HG03378 (cell line): ENCODE data around the gene HLA-DOB.

Source experiments
- ATAC-seq: cut with Tn5 transposase; IDR thresholded peaks from one replicate; pipeline ENCODE4 v1.9.1; 2021; ENCODE audit warnings: mild to moderate bottlenecking, moderate library complexity; ENCODE audit not compliant: unreplicated experiment

Gene HLA-DOB

DNA sequence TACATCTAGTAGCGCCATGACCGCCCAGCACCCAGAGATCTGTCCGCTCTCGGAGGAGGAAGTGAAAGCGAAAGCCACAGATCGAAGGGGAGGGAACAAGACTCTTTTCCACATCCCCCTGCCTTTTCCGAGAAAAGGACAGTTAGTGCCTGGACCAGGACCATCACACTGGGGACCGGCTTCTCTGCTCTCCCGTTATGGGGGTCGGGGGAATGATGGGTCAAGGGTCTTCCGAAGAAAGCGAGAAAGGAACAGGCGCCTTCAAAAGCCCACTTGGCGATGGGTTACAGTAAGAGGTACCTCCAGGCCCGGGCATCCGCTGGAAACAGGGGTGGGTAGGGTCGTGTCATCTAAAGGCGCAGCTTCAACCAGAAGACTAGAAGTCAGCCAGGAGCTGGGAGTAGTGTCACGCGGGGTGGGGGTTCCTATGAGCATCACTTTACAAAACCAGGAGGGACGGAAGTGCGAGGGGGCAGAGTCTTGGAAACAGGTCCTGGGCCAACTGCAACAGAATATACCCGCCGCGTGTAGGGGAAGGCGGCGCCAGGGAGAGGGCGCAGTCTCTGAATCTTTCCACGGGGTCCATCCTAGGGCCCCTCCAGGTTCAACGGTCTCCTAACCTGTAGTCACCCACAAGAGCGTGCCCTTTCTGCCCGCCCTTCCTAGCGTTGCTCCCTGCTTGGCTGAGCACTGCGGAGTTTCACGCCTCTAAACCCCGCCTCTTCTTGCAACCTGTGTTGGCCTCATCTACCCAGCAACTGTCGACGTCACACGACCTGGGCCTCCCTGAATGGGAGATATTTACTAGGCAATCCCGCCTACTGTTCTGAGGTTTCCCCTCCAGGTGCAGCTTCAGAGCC, 27.4 kb upstream of the HLA-DOB start, which contains the start of gene PSMB8:
Gene PSMB8, minus strand, starts transcription at position 69 of the 860 bp plus-strand sequence. Its CDS starts 51 bp downstream, at position 18.
- ATAC-seq = peak; percentile 58

DNA sequence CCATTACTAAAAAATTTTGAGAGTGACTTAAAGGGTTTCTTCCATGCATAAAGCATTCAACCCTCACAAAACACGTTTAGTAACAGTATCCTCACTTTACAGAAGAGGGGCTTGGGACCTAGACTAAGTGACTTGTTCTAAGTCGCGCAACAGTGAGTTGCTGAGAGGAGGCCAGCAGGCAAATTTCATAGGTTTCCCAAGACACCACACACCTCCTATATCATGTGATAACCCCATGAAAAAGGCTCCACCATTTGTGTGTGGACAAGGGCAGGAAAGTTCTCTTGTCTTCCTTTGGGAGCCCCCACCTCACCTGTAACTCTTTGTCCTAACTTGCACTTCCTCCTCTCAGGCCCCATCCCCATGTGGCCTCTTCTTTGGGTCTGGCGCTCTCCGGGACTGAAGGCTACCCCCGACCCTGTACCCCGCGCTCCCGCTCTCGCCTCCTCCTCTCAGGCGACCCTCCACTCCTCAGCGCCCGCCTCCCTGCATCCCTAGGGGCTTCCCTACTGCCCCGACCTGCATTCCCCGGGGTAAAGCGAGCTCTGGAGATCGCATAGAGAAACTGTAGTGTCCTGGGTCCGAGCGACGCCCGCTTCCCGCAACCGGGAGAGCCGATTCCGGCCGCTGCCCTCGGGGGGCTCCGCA, 26.7 kb upstream of the HLA-DOB start:
- ATAC-seq = no peak

DNA sequence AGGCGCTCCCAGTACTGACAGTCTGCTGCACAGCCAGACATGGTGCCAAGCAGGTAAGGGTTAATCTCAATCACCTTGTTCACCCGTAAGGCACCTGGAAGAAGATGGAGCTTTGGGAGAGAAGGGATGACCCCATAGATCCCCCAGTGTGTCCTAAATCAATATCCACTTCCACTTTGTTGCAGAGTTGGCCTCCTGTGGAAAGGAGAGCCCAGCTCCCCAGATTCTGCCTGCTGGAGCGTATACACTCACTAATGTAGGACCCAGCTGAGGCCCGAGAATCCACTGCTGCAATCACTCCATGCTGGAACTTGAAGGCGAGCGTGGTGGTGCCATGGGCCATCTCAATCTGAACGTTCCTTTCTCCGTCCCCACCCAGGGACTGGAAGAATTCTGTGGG, 25.9 kb upstream of the HLA-DOB start:
- ATAC-seq = no peak

DNA sequence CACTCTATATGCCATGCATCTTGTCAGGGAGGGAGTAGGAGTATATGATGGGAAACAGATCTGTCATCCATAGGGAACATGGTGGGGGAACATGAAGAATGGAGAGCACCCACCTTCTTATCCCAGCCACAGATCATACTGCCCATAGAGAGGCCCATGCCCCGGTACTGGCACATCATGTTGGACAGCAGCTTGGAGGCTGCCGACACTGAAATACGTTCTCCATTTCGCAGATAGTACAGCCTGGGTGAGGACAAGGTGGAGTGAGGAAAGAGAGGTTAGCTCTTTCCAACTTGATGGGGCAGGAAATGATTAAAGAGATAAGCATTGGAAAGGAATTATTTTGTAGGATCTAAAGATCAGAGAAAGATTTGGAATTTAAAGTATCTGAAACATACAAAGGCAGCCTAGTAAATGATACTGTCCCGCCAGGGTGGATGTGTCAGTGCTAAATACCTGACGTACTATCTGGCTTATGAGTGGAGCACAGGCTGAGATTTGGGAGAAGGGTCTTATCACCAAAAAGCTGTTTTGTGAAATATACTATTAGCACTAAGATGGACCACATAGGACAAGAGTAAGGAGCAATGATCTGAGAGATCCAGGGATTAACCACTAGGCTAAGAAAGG, 25.3 kb upstream of the HLA-DOB start:
- ATAC-seq = no peak

DNA sequence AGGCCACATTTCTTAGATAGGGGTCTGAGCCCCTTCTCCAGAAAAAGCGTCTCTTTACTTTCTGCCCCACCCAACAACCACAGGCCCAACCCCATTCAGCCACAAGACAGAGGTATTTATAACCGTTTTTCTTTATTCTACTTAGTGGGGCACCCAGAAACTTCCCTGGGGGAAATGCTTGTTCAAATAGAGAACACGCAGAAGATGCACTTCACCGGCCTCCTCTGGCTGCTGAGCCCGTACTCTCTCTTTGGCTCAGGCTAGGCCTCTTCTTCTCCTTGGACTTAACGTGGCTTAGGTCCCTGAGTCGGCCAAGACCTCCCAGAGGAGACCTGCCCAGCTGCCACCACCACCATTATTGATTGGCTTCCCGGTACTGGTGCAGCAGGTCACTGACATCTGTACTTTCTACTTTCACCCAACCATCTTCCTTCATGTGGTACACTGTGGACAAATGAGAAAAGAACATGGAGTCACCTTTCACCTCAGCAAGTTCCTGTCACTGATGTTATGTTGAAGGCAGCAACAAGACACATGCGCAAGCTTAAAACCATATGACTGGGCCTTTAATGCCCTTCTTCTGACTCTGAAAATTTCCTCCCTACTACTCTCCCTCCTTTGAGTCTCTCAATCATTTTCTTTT, 23.9 kb upstream of the HLA-DOB start:
- no peak for ATAC-seq

DNA sequence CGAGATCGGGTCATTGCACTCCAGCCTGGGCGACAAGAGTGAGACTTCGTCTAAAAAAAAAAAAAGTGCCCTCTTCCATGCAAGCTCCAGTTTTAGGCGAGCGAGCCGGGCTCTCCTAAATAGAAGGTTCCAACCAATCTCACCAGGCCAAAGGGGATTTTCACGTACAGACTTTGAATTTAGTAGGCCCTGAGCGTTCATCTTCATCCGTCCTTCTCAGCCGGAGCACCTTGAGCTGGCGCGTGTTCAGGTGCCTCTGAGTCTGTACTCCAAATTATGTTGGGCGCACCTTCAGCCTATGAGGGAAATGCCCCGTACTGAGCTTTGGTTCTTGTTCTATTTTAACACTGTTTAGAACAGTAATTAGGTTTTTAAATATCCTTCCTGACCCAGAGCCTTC, 22.6 kb upstream of the HLA-DOB start:
- ATAC-seq = no peak

DNA sequence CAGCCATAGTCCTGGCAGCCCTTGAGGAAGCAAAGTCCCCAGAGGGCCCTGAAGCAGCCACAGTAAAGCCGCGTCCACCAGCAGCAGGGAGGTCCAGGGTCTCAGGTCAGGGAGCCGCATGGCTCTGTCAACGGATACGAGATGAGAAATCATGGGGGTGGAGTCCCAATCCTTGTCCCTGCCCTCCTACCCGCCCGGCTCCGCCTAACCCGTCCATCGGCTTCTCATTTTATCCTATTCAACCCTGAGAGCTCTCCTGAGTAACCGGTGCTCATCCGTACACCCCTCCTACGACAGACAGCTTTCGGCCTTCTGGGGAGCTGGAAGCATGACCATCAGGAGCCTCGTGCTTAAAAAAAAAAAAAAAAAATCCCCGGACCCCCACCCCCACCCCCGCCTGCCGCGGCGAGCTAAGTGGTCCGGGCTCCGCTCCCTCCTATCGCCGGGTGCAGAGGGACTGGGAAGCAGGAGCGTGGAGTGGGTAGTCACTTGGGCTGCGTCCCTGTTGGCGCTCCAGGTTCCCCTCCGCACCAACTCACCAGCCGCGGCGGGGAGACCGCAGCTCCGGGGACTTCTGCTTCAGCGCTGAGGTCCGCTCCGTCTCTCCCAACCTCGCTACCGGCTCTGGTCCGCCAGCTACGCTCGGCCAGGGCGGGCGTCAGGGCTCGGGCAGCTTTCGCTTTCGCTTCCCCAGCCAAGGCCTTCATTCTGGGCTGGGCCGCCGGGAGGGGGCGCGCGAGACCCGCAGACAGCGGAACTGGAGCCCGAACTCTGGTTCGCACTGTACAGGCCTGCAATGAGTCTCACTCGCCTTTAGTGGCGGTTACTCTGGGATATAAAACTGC, 21.5 kb upstream of the HLA-DOB start, which contains the start of gene TAP2:
Gene TAP2, minus strand, starts transcription at position 626 of the 845 bp plus-strand sequence. Its CDS starts 506 bp downstream, at position 120.
- peak; percentile 51 for ATAC-seq

DNA sequence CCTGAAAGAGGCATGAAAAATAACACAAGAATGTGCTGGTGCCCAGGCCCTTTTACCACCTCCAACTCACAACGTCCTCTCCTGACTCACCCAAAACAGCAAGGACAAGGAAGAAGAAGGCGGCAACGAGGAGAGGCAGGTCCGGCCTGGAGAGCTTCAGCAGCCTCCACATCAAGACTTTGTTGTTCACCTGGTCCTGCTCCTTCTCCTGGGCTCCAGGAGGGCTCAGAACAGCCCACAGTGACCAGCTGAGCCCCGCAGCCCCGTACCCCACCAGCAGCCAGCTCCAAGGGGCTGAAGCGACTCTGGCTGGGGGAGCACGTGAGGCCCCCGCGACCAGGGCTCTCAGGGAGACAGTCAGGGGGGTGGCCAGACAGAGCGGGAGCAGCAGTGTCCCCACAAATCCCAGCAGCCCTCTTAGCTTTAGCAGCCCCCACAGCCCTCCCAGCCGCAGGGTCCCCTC, 20.9 kb upstream of the HLA-DOB start:
- no peak for ATAC-seq

DNA sequence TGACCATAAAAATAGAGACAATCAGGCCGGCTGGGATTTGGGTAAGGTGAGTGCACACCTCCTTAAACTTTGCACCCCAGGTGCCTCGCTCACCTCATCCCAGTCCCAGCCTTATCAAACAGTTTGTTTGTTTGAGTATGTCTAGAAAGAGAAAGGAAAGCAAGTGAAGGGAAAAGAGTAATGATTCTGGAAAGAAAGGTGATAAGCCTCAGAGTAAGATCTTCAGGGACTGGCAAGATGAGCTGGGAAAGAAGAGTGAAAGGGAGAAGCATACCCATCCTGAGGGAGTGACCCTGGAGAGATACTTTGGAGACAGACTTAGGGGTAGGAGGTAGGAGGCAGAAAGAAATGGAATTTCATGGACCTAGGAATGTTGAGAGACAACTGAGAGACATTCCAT, 20.1 kb upstream of the HLA-DOB start:
- ATAC-seq = no peak

DNA sequence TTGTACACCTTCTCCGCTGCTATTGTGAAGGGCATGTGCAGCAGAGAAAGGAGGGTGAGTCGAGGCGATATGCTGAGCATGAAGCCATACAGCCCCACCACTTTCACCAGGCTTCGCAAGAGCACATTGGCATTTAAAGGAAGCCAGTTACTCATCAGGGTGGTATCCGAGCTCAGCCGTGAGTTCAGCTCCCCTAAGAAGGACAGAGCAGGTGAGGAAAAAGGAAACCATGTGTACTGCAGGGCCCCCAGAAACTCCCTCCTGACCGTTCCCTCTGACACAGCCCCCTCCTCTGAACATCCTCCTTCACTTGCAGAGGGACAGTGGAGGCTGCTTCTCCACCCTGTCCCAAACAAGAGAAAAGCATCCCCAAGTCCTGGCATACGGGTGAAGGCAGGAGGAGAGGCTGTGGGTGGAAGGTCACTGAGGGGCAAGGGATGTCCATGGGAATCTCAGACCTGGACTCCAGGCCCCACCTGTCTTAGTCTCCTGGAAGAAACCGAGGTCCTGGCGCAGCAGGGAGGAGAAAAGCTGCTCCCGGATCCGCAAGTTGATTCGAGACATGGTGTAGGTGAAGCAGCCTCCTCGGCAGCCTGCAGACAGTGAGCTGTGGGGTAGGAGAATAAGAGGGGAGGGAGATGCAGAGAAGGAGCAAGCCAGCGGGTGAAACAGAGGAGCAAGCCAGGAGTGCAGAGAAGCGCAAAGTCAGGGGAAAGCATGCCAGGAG, 18.5 kb upstream of the HLA-DOB start:
- ATAC-seq = no peak

DNA sequence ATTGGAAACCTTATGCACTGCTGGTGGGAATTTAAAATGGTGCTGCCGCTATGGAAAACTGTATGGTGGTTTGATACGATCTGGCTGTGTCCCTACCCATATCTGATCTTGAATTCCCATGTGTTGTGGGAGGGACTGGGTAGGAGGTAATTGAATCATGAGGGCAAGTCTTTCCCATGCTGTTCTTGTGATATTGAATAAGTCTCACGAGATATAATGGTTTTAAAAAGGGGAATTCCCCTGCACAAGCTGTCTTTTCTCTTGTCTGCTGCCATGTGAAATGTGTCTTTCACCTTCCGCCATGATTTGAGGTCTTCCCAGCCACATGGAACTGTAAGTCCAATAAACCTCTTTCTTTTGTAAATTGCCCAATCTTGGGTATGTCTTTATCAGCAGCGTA, 16.9 kb upstream of the HLA-DOB start:
- no peak for ATAC-seq

DNA sequence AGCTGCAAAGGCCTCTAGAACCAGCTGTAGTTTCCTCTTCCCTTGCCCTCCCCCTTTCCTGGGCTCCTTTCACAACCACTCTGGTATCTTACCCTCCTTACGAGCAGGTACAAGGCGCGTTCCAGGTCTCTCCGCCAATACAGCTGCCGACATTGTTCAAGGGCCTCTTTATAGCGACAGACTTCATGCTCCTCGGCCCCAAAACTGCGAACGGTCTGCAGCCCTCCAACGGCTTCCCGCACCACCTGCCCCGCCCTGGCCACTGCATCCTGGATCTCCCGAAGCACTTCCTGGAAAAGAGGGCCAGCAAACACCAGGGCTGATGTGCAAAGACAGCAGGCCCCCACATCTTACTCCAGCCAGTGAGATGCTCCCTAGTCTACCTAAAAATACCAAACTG, 15.7 kb upstream of the HLA-DOB start:
- no peak for ATAC-seq

DNA sequence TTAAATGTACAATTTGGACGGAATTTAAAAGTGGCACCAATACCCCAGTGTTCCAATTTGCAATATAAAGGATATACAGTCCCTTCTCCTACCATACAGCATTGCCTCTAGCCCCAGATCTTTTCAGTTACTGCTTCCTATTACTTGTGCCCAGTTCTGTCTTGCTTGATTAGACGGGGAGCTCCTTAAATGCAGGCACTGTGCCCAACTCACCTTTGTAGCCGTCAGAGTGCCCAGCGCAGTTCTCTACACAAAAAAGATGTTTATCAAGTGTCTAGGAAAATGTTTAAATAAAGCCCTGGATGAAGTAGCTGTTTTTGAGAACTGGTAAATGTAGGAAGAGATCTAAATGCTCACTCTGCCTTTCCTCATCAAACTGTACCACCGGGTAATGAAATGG, 14.1 kb upstream of the HLA-DOB start:
- ATAC-seq = no peak

DNA sequence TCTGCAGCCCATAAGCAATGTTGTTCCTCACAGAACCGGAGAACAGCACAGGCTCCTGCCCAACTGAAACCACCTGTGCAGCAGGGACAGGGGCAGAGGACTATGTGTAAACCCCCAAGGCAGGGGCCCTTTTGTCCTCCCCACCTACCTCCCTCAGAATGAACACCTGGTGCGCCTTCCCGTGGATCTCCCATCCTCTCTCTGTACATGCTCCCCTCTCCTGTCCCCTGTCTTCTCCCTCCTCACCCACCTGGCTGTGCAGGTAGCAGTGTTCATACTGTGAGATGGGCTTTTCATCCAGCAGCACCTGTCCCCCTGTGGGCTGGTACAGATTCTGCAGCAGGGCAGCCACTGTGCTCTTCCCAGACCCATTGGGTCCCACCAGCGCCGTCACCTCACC, 13.2 kb upstream of the HLA-DOB start:
- ATAC-seq = no peak

DNA sequence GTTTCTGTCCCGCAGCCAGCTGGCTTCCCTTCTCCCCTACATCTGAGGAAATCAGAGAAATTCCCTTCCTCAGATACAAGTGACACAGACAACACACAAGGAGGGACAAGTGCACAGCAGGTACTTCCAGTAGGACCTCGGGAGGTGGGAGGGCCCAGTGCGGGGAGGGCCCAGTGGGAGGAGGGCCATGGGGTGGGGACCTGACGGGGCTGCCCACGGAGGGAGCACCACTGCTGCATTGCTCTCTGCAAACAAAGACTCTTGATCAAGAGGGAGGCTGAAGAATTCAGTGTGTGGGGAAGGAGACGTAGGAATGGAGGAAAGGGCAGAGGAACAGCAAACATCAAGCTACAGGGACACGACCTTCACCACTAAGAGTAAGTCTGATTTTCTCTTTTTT, 12.7 kb upstream of the HLA-DOB start:
- ATAC-seq = no peak

DNA sequence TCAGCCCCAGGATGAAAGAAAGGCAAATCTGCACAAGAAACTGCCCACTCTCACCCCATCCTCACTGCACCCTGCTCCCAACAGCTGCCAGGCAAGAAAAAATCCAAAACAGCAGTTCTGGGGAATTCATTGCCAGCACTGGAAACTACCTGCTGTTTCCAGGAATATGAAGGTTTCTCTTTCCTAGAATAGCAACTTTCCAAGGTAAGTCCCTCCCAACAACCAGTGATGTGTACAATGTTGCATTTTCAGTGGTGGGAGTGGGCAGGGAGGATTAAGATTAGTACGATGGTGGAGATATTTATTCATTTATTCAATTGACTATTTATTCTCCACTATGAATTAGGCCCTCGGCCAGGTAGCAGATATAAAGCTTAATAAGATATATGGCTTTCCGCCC, 10.2 kb upstream of the HLA-DOB start:
- ATAC-seq = no peak

DNA sequence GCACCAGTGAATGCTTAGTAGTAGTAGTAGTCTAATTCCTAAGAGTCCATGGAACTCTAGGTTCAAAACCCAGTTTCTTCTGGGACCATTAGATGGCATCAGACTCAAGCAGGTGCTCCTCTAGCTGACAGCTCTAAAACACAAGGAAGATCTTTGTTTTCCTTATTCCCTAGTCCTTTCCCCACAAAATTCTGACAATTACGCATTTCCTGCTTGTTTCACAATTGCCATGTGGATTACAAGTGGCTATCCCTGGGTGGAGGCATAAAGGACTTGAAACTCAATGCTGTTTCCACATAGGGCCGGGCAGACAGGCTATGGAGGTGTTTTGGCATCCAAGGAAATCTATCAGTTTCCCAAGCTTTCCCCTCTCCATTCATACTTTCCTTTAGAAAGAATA, 9.2 kb upstream of the HLA-DOB start:
- no peak for ATAC-seq

DNA sequence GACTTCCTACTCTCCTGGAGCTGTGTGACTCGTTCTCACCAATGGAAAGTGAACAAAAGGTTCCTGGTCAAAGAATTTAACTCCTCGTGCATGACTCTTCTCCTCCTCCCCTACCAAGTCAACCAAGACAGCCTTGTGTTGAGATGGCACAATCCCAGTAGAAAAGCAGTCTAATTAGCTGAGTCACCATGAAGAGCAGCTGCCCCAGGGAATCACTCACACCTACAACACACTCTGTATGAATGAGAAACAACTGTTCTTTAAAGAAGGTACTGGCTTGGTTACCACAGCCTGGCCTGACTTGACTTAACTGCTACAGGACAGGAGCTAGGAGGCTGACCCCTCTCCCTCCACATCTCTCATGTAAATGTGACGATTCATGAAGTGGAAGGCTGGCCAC, 2.9 kb upstream of the HLA-DOB start:
- no peak for ATAC-seq

DNA sequence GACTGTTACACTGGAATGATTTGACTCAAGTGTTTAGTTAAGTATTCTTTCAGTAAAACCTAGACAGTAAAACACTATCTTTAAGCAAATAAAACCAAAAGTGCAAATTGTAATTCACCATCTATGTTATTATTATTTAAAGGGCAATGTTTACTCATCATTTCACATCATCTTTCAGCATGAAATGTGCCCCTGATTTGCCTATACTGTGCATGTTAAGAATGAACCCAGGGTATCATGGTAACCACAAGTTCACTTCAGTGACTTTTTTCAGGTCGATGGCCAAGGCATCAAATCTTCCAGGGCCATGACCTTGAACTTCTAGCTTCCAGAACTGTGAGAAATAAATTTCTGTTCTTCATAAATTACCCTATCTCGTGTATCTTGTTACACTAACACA, 2.1 kb upstream of the HLA-DOB start:
- ATAC-seq = no peak

DNA sequence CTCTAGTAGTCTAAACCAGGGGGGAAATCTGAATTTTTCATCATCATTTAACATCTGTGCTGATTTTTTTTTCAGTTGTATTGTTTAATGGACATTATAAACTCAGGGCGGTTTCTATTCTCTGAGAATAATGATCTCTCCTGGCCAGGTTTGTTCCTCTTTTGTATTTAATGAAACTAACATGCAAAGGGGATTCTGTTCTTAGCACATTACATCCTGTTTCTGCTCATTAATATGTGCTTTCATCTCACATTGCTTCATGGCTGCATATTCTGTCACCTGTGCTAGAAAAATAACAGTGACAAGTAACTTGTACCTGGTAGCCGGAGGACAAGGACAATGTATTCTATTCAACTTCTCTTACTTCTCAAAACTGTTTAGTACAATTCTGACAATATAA, 806 bp downstream of the HLA-DOB start:
- no peak for ATAC-seq
